ENCODE results near the gene UBASH3A. TPM values are rescaled to one million over a fixed set of nuclear protein-coding genes. Genes with fewer than 3 reads are reported as not detected.

The UBASH3A gene
- total RNA-seq = not detected
- long read RNA-seq = 0 reads

- Histone ChIP-seq H3K9me3 (replicated peaks) (peaks cover 14% of the 10 kb centered on the region), H3K4me3 (no peak within 1 kb of the TSS), H3K27me3 (ENCODE audit: low read depth) (peaks cover 37% of the 10 kb centered on the region), H3K4me1 (no peaks in the 10 kb centered on the region), H3K36me3 (no peaks in the 10 kb centered on the region), H3K27ac (replicated peaks) (no peak within 1 kb of the TSS)
- TF ChIP-seq CTCF (IDR thresholded peaks at IDR 0.05; ENCODE audit: borderline replicate concordance) = no peak
- no peak for DNase-seq
- intact Hi-C loops (cut with micrococcal nuclease) = no loop called here
These were observed at the start of gene UBASH3A for GRCh38 chr21:42403611-42404231. Gene UBASH3A, plus strand, starts transcription at chr21:42403902. Its CDS starts 44 bp downstream, at chr21:42403946.

GRCh38 chr21:42356046-42356445 lies 47.7 kb upstream of the UBASH3A start:
- H3K36me3 ChIP-seq = no peaks in the 10 kb centered on the region
- DNase-seq = no peak
- no peak overlapping the region for H3K4me3 ChIP-seq
- H3K9me3 ChIP-seq (replicated peaks) = peaks cover 46% of the 10 kb centered on the region
- intact Hi-C loops (cut with micrococcal nuclease) = no loop called here
- peaks cover 37% of the 10 kb centered on the region for H3K27me3 ChIP-seq (ENCODE audit: low read depth)
- no peaks in the 10 kb centered on the region for H3K4me1 ChIP-seq
- H3K27ac ChIP-seq (replicated peaks) = no peak overlapping the region
- TF ChIP-seq CTCF (IDR thresholded peaks at IDR 0.05; ENCODE audit: borderline replicate concordance) = no peak

GRCh38 chr21:42356650-42357049 lies 47.1 kb upstream of the UBASH3A start:
- Histone ChIP-seq H3K27me3 (ENCODE audit: low read depth) (peaks cover 43% of the 10 kb centered on the region), H3K9me3 (replicated peaks) (peaks cover 46% of the 10 kb centered on the region), H3K27ac (replicated peaks) (no peak overlapping the region), H3K4me1 (no peaks in the 10 kb centered on the region), H3K4me3 (no peak overlapping the region), H3K36me3 (no peaks in the 10 kb centered on the region)
- intact Hi-C loops (cut with micrococcal nuclease) = no loop called here
- no peak for DNase-seq
- no peak for TF ChIP-seq CTCF (IDR thresholded peaks at IDR 0.05; ENCODE audit: borderline replicate concordance)

GRCh38 chr21:42357307-42357706 lies 46.4 kb upstream of the UBASH3A start:
- H3K9me3 ChIP-seq (replicated peaks) = peaks cover 46% of the 10 kb centered on the region

GRCh38 chr21:42358261-42358660 lies 45.4 kb upstream of the UBASH3A start:
- Histone ChIP-seq H3K27me3 (ENCODE audit: low read depth) (peaks cover 60% of the 10 kb centered on the region), H3K27ac (replicated peaks) (no peak overlapping the region), H3K4me1 (no peaks in the 10 kb centered on the region), H3K36me3 (no peaks in the 10 kb centered on the region), H3K4me3 (no peak overlapping the region), H3K9me3 (replicated peaks) (peaks cover 46% of the 10 kb centered on the region)
- TF ChIP-seq CTCF (IDR thresholded peaks at IDR 0.05; ENCODE audit: borderline replicate concordance) = no peak
- intact Hi-C loops (cut with micrococcal nuclease) = no loop called here
- no peak for DNase-seq

More at GRCh38 chr21:42357307-42357706, 46.4 kb upstream of the UBASH3A start:
- no peak overlapping the region for H3K27ac ChIP-seq (replicated peaks)
- TF ChIP-seq CTCF (IDR thresholded peaks at IDR 0.05; ENCODE audit: borderline replicate concordance) = no peak
- H3K4me3 ChIP-seq = no peak overlapping the region
- no peaks in the 10 kb centered on the region for H3K4me1 ChIP-seq
- H3K27me3 ChIP-seq (ENCODE audit: low read depth) = peaks cover 50% of the 10 kb centered on the region
- intact Hi-C loops (cut with micrococcal nuclease) = no loop called here
- H3K36me3 ChIP-seq = no peaks in the 10 kb centered on the region
- DNase-seq = no peak

Data from left ventricle myocardium inferior (tissue), 1 donor.